ENCODE measurements around the gene TMEM234. TPM values are rescaled to one million over a fixed set of nuclear protein-coding genes. Genes with fewer than 3 reads are reported as not detected.

The TMEM234 gene
- total RNA-seq, 1 donor from 2014 or later, result 27.9 TPM

DNA sequence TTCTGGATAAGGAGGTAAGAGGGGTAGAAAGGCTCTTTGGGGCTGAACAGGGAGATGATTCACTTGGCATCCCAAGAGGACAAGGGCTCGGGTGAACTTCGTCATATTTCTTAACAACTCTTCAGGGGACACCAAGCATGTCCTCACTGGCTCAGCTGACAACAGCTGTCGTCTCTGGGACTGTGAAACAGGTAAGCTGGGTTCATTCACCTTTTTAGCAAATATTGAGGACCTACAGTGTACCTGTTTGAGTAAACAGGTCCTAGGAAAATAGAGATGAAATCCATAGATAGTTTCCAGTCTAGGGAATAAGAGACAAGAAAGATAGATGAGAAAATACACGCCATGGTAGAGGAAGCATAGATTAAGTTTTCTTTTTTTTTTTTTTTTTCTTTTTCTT, 2.1 kb upstream of the TMEM234 start:
- Mint-ChIP-seq H3K27me3 (ENCODE audit: unreplicated experiment) (no peaks in the 10 kb centered on the region), H3K36me3 (ENCODE audit: unreplicated experiment) (peaks cover 31% of the 10 kb centered on the region), H3K27ac (ENCODE audit: unreplicated experiment) (peak overlapping the region; percentile 47), H3K9me3 (ENCODE audit: unreplicated experiment) (no peaks in the 10 kb centered on the region), H3K4me1 (ENCODE audit: unreplicated experiment) (peaks cover 24% of the 10 kb centered on the region), H3K4me3 (ENCODE audit: unreplicated experiment) (peak overlapping the region; percentile 95)
- TF ChIP-seq, protein P1, sequence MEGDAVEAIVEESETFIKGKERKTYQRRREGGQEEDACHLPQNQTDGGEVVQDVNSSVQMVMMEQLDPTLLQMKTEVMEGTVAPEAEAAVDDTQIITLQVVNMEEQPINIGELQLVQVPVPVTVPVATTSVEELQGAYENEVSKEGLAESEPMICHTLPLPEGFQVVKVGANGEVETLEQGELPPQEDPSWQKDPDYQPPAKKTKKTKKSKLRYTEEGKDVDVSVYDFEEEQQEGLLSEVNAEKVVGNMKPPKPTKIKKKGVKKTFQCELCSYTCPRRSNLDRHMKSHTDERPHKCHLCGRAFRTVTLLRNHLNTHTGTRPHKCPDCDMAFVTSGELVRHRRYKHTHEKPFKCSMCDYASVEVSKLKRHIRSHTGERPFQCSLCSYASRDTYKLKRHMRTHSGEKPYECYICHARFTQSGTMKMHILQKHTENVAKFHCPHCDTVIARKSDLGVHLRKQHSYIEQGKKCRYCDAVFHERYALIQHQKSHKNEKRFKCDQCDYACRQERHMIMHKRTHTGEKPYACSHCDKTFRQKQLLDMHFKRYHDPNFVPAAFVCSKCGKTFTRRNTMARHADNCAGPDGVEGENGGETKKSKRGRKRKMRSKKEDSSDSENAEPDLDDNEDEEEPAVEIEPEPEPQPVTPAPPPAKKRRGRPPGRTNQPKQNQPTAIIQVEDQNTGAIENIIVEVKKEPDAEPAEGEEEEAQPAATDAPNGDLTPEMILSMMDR (IDR thresholded peaks at IDR 0.05), result no peak
- DNase-seq (ENCODE audit: extremely low spot score, unreplicated experiment), result no peak

DNA sequence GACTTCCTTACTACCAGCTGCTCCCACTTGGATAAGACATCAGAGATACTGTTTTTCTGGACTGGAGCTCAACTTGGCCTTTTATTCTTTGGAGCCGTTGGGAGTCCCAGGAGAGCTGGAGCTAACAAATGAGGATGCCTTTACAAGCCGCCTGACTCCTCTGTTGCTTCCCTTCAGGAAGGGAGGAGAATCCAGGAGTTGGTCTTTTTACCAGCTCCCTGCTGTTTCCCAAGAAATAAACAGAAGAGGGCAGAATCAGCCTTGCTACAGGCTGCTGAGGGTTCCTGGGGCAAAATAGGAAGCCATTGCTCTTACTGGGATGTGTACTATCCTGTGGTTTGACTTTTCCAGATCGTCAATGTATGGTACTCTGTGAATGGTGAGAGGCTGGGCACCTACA, 1.5 kb upstream of the TMEM234 start:
- Mint-ChIP-seq H3K4me1 (ENCODE audit: unreplicated experiment) (peaks cover 24% of the 10 kb centered on the region), H3K9me3 (ENCODE audit: unreplicated experiment) (no peaks in the 10 kb centered on the region), H3K36me3 (ENCODE audit: unreplicated experiment) (peaks cover 28% of the 10 kb centered on the region), H3K27ac (ENCODE audit: unreplicated experiment) (peak overlapping the region; percentile 47), H3K27me3 (ENCODE audit: unreplicated experiment) (no peaks in the 10 kb centered on the region), H3K4me3 (ENCODE audit: unreplicated experiment) (peak overlapping the region; percentile 95)
- DNase-seq (ENCODE audit: extremely low spot score, unreplicated experiment), result no peak
- TF ChIP-seq, protein P1 (IDR thresholded peaks at IDR 0.05), result no peak

DNA sequence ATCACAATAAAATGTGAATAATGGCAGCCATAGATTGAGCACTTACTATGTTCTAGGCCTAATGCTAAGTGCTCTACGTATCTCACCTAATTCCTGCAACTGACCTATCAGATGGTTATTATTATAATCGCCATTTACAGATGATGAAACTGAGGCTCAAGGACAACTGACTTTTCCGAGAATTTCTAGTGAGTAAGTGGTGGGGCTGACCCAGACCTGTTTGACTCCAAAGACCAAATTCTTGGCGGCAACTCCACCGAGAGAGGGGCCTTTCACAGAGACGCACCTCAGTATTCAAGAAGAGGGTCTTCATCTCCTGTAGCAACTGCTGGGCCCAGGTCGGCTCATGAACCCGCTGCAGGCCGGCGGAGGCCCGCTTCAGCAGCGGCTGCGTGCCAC, 573 bp downstream of the TMEM234 start:
- TF ChIP-seq, protein P1 (IDR thresholded peaks at IDR 0.05), result no peak
- peak overlapping the region; percentile 95 for H3K4me3 Mint-ChIP-seq (ENCODE audit: unreplicated experiment)
- no peaks in the 10 kb centered on the region for H3K9me3 Mint-ChIP-seq (ENCODE audit: unreplicated experiment)
- DNase-seq (ENCODE audit: extremely low spot score, unreplicated experiment), result no peak
- H3K27me3 Mint-ChIP-seq (ENCODE audit: unreplicated experiment), result no peaks in the 10 kb centered on the region
- H3K36me3 Mint-ChIP-seq (ENCODE audit: unreplicated experiment), result peaks cover 16% of the 10 kb centered on the region
- H3K4me1 Mint-ChIP-seq (ENCODE audit: unreplicated experiment), result peaks cover 24% of the 10 kb centered on the region
- peak overlapping the region; percentile 97 for H3K27ac Mint-ChIP-seq (ENCODE audit: unreplicated experiment)

DNA sequence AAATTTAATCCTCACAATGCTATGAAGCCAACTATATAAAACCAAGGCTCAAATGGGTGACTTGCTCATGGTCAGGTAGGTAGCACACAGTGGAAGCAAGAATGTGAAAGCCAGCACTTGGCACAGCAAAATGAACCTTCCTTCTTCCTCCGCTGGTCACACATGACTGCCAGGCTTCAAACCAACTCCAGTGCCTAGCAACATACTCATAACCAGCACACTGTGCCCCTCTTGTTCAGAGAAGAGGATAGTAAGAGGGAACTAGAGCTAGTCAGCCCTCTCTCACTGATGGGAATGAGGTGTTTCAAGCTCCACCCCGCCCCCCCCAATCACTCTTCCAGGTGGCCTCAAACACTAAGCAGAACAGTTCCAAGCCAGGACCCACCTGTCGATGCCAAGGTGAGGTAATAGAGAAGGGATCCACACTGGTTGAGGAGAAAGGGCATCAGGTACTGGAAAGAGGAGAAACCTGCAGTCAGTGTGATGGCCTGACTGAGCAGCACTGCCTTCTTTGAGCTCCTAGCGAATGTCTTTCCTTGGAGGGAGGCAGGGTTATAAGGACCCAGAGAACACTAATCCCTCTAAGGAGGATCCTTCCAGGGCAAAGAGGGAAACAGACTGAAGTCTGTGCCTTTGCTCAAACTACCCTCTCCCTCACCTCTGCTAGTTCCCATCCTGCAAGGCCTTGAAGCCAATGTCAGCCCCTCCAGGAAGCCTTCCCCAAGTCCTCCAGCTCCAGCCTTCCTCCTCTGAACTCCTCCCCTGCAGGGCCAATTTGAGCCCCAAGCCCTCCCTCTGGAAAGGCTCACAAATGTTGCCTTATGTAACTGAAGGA, 1.2 kb downstream of the TMEM234 start:
- Mint-ChIP-seq H3K4me3 (ENCODE audit: unreplicated experiment) (peak overlapping the region; percentile 95), H3K4me1 (ENCODE audit: unreplicated experiment) (peaks cover 24% of the 10 kb centered on the region), H3K27ac (ENCODE audit: unreplicated experiment) (peak overlapping the region; percentile 97), H3K27me3 (ENCODE audit: unreplicated experiment) (no peaks in the 10 kb centered on the region), H3K9me3 (ENCODE audit: unreplicated experiment) (no peaks in the 10 kb centered on the region), H3K36me3 (ENCODE audit: unreplicated experiment) (peaks cover 13% of the 10 kb centered on the region)
- TF ChIP-seq, protein P1 (IDR thresholded peaks at IDR 0.05), result no peak
- DNase-seq (ENCODE audit: extremely low spot score, unreplicated experiment), result no peak

DNA sequence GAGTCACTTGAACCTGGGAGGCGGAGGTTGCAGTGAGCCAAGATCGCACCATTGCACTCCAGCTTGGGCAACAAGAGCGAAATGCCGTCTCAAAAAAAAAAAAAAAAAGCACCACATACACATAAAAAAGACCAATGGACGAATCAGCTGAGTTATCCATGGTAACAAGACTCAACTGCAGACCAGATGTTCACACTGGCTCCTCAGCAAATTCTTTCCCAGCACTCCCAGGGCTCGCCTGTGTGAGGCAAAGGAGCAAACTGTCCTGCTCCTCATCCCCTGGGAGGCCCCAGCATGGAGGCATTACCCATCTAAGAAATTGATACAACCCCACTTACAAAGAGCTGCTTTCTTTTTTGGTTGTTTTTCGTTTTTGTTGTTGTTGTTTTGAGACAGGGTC, 3.1 kb downstream of the TMEM234 start:
- no peaks in the 10 kb centered on the region for H3K27me3 Mint-ChIP-seq (ENCODE audit: unreplicated experiment)
- TF ChIP-seq, protein P1 (IDR thresholded peaks at IDR 0.05), result no peak
- H3K9me3 Mint-ChIP-seq (ENCODE audit: unreplicated experiment), result no peaks in the 10 kb centered on the region
- H3K4me3 Mint-ChIP-seq (ENCODE audit: unreplicated experiment), result no peak overlapping the region
- no peak for DNase-seq (ENCODE audit: extremely low spot score, unreplicated experiment)
- H3K36me3 Mint-ChIP-seq (ENCODE audit: unreplicated experiment), result peaks cover 7% of the 10 kb centered on the region
- H3K27ac Mint-ChIP-seq (ENCODE audit: unreplicated experiment), result no peak overlapping the region
- H3K4me1 Mint-ChIP-seq (ENCODE audit: unreplicated experiment), result peaks cover 23% of the 10 kb centered on the region

Measured in osteocyte (in vitro differentiated cells).